Gastrocnemius medialis (tissue), 4 donors: ENCODE data around the gene DPEP1.

ENCODE experiments used
- POLR2A ChIP-seq, 2 donors: fragments of 450-650 bp; IDR thresholded peaks; one replicate each; pipeline ENCODE4 v1.6.1; 2017; ENCODE audit warnings: antibody characterized with exemption in 2 of 2, mild to moderate bottlenecking in 2 of 2, moderate library complexity in 2 of 2
- TF ChIP-seq, protein P1 (sequence below), 5 experiments: fragments of 450-650 bp in 3 of 5; fragments of 200-600 bp in 2 of 5; sonication (generic) in 2 of 5; IDR thresholded peaks in 4 of 5; conservative IDR thresholded peaks in 1 of 5; 1 replicate in 4 of 5; 2 replicates in 1 of 5; pipeline ENCODE4 v1.5.1; 2016 to 2019; ENCODE audit warnings: antibody characterized with exemption in 5 of 5, mild to moderate bottlenecking in 3 of 5, moderate library complexity in 3 of 5

DNA sequence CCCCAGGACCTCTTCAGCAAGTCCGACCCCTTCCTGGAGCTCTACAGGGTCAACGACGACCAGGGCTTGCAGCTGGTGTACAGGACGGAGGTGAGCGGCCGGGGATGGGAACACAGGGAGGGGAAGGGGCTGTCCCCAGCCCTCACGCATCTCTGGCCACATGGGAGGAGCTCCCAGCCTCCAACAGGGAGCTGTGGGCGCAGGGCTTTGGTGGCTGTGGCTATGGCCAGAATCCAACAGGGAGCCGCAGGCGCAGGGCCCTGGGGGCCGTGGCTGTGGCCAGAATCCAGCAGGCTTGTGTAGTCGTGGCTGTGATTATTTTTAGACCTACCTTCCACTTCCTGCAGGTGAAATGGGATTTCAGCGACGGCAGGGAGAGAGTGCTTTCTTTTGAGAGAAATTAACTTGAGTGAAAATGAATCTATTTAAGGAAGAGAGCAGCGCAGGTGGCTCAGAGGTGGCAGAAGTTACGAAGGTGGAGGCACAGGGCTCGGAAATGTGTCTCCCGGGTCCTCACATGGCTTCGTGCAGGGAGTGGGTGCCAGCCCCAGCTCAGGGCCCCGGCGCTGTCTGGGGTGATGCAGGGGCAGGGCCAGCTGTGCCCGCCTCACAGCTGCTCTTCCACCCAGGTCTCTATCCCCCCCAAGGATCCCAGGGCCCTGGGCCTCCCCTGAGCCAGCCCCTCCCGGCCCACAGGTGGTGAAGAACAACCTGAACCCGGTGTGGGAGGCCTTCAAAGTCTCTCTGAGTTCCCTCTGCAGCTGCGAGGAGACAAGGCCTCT is 28.5 kb upstream of the DPEP1 start:
- TF ChIP-seq, protein P1, sequence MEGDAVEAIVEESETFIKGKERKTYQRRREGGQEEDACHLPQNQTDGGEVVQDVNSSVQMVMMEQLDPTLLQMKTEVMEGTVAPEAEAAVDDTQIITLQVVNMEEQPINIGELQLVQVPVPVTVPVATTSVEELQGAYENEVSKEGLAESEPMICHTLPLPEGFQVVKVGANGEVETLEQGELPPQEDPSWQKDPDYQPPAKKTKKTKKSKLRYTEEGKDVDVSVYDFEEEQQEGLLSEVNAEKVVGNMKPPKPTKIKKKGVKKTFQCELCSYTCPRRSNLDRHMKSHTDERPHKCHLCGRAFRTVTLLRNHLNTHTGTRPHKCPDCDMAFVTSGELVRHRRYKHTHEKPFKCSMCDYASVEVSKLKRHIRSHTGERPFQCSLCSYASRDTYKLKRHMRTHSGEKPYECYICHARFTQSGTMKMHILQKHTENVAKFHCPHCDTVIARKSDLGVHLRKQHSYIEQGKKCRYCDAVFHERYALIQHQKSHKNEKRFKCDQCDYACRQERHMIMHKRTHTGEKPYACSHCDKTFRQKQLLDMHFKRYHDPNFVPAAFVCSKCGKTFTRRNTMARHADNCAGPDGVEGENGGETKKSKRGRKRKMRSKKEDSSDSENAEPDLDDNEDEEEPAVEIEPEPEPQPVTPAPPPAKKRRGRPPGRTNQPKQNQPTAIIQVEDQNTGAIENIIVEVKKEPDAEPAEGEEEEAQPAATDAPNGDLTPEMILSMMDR (IDR thresholded peaks at IDR 0.05 in 4 of 5, conservative IDR thresholded peaks at IDR 0.05 in 1 of 5), result no peak
- TF ChIP-seq POLR2A (IDR thresholded peaks at IDR 0.05), result no peak
